Midbrain (tissue), 1 donor: ENCODE measurements around the gene MMP3.
"Not testable (repeated sequence)": the region's sequence is repeated elsewhere in the genome, so short reads cannot be mapped to it uniquely, and the experiment has no call there.

Source experiments
- DNase-seq: peaks from one replicate; lab custom pipeline; 2025; lab: John Stamatoyannopoulos, UW

The MMP3 gene

DNA sequence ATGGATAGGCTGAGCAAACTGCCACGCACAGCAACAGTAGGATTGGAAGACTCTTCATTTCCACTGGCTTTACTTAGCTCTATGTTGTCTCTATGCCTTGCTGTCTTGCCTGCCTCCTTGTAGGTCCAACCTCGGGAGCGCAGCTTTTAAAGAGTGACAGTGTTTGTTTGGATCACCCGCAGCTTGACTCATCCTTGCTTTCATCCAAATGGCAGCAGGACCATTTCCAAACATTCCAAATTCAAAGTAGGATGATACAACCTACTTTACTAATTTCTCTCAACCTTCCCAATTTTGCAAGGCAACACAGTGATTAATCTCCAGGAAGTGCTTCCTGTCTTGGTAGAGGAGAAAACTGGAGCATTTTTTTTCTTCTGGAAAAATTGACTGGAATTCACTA is at the start of gene MMP3:
Gene MMP3, minus strand, starts transcription at position 121 of the 400 bp plus-strand sequence. Its CDS starts 63 bp downstream, at position 58.
- DNase-seq: no peak

GRCh38 chr11:102891736-102892135 is 48.3 kb upstream of the MMP3 start:
- no peak for DNase-seq

DNA sequence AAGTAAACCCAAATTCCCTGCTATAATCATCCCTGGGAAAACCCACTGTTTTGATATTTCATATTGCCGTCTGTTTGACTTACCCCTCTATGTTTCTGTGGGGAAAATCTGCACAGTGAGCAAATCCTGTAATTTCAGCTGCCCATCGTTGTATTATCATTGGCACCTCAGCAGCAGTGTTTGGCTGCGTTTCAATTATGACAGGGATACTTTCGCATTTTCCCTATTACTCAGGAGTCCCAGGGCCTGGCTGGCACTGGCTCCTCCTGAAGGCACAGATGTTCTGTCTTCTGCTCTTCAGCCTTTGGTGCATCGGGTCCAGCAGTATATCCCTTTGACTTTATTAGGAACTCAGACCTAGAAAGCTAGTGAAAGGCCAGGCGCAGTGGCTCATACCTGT is 43.6 kb upstream of the MMP3 start:
- DNase-seq: no peak

GRCh38 chr11:102883141-102883540 is 39.7 kb upstream of the MMP3 start:
- DNase-seq: no peak

GRCh38 chr11:102882389-102883024 is 39.1 kb upstream of the MMP3 start:
- DNase-seq: no peak

- no peak for DNase-seq
These were observed 36.4 kb upstream of the MMP3 start for GRCh38 chr11:102879801-102880200.

DNA sequence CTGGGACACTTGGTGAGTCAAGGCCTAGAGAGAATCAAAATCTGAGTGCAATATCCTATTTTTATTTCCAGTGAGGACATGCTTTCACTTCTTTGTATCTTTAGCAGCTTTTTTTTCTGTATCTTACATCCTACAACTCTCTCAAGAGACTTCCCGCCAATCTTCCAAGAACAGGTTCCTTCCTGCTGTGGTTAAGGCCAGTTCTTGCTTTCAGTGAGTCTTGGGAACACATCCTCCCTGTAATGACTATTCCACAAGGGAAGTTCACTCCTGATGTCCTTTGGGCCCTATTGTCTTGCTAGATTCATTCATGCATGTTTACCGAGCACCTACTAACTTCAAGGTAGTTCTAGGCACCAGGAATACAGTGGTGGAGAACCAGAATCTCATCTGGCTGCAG is 35.2 kb upstream of the MMP3 start:
- DNase-seq: no peak

- DNase-seq: no peak
These were observed 31.4 kb upstream of the MMP3 start, which contains the start of gene MMP12 for GRCh38 chr11:102874852-102875251. MMP12 (minus strand) TSS chr11:102874982; CDS start chr11:102874937, 45 bp downstream.

DNA sequence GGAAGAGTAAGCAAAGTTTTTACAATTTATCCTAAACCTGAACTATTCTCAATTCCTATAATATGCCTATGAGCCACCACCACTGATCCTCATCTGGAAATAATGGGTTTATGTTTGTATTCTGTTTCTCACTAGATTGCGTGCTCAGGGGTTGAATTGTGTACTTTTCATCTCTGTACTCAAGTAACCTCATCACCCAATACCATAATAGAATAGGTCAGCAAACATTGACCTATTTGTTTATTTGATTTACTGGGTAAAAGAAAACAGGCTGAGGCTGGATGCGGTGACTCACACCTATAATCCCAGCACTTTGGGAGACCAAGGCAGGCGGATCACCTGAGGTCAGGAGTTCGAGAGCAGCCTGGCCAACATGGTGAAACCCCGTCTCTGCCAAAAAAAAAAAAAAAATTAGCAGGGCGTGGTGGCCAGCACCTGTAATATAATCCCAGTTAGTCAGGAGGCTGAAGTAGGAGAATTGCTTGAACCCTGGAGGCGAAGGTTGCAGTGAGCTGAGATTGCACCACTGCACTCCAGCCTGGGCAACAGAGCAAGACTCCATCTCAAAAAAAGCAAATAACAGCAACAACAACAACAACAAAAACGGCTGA is 26.1 kb upstream of the MMP3 start:
- DNase-seq: not testable (repeated sequence)

GRCh38 chr11:102868339-102868738 is 24.9 kb upstream of the MMP3 start:
- no peak for DNase-seq

DNA sequence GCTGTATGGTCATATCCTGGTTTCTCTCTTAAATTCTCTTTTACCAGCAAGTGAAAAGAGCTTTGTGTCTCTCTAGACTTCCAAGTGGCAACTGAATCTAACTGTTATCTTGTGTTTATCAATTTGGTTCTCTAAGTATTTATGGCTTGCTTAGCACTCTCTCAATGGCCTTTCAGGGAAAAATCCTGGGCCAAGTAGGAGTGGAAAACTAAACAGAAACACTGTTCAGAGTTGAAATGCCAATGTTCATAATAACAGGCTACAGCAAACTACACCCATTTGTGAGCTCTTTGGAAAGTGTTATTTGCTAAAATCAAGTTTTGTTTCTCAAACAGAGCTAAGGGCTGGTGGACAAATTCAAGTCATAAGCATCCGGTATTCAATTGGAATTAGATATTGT is 21.3 kb upstream of the MMP3 start:
- no peak for DNase-seq

GRCh38 chr11:102853956-102854355 is 10.5 kb upstream of the MMP3 start:
- DNase-seq: no peak

- DNase-seq: no peak
These were observed 9.6 kb upstream of the MMP3 start for GRCh38 chr11:102853055-102853454.

DNA sequence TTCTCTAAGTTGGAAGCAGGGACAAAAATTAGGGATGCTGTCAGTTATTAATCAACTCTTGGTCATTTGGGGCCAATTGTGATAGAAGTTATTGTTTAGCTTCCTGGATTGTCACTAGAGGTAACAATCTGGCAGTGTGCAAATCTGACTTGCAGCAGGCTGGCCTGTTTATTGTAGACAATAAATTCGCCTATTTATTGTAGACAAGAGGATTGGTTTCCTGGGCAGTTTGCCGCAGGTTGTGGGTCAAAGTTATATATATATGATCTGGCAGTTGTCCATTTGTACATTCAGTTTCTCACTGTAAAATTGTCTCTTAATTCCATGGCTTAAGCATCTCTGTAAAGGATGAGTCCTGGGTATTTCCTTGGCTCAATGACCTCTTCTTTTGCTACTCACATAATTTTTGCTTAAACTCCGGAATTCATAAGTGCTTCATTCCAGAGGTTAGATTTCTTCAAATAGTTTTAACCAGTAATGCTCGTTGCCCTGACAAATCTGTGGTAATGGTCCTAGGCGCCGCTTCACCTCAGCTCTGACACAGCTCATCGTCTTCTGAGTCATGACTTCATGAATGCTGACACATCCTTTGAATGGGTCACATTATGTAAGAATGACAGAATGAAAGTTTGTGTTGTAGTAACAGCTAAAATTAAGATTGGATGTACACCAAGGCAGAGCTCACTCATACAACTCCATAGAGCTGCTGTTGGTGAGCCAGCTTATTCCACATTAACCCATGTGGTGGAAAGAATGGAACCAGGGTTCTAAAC is 7.8 kb upstream of the MMP3 start:
- no peak for DNase-seq

DNA sequence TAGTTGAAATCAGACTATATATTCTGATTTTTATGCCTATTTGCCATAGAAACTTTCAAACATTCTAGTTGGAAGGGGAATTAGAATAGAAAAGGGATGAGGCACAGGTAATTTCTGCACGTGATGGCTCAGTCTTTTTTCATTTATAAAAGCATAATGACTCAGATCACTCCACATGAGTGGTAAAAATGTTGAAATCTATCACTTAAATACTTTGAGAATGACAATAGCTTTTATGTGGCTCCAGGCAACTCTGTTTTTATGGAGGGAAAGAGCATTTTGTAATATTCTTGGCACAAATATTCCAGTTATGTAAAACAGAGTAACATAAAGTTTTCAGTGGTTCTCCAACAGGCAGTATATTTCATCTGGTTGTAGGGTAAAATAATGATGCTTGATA is 5.9 kb upstream of the MMP3 start:
- DNase-seq: no peak

DNA sequence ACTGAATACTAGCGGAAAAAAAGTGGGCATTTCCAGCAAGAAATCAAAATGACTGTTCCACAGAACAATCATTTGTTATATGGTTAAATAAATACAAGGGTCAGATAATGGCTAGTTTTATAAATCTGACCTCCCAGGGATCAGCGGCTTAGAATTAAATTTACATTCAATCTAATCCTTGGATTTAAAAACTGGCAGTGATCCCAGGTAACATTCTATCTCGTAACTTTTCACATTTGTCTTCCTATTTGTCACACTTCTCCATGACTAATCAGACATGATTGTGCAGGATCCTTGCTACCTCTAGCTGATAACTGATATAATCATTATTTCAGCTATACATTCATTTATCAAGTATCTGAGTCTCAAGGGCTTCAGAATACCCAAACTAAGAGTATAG is 2.9 kb upstream of the MMP3 start:
- no peak for DNase-seq

GRCh38 chr11:102842930-102843329 is 479 bp downstream of the MMP3 start:
- DNase-seq: no peak

- DNase-seq: no peak
These were observed 3.4 kb downstream of the MMP3 start for GRCh38 chr11:102840018-102840417.

DNA sequence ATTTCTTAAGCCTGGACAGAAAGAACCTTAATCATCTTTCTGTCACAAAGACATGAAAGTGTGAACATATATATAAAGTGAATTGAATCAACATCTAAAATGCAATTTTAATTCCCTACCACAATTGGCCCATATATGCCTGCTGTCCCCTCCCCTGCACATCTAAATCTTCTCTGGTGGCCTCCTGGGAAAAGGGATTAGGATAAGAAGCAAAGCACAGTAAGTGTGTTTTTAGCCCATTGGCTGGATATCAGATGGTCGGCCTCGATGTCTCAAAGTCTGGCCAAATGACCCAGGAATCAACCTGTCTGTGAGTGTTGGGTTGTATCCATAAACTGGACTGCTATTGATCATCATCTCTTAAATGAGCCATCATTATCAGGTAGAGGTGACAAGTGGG is 5.8 kb downstream of the MMP3 start:
- DNase-seq: no peak

GRCh38 chr11:102837156-102837555 is 6.3 kb downstream of the MMP3 start:
- DNase-seq: no peak

DNA sequence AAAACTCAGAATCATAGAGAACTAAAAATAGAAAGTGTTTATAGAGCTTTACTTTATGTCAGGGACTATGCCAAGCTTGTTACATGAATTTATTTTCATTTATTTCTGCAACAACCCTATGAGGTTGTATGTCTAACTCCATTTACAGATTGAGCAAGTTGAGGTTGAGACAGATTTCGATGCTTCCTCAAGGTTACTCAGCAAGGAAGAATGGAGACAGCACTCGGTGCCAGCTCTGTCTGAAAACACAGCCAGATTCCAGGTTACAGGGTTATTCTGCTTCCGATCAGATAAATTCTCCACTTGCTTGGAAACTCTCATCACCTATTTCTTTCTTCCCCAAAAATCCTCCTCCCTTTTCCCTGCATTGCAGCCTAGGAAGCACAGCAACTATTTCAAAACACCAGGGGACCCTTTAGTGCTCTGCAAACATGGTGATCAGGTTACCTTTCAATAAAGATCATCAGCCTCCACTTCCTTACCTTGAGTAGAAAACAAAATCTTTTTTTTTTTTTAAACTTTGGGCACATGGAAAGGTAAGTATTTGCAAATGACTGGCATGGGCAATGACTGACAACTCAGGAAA is 7.0 kb downstream of the MMP3 start:
- no peak for DNase-seq

GRCh38 chr11:102833731-102834130 is 9.7 kb downstream of the MMP3 start:
- no peak for DNase-seq

GRCh38 chr11:102832612-102833011 is 10.8 kb downstream of the MMP3 start:
- DNase-seq: no peak
